ENCODE results near the gene NKD2. TPM values are rescaled to one million over a fixed set of nuclear protein-coding genes. Genes with fewer than 3 reads are reported as not detected.

The NKD2 gene
- total and polyA plus RNA-seq, 8 donors = 1.8 to 13.6 (median 7.9) TPM; not detected in 2

- 72 to 84% (median 81%) methylated on average over 4 to 19 of the region's 19 CpGs for WGBS, 5 donors
- intact Hi-C loops (cut with DNase I; ENCODE audit: low total_unique reads) = no loop called here
- no peaks in the 10 kb centered on the region for H3K36me3 ChIP-seq
- H3K4me1 ChIP-seq = peaks cover 0 to 3% (median 1%) of the 10 kb centered on the region in 4 donors
- no peaks in the 10 kb centered on the region for H3K9me3 ChIP-seq
- no peak overlapping the region for H3K27ac ChIP-seq
- H3K4me3 ChIP-seq = no peak overlapping the region
- DNase-seq = no peak
- peaks cover 0 to 22% (median 0%) of the 10 kb centered on the region in 3 donors for H3K27me3 ChIP-seq
- TF ChIP-seq EP300 (IDR thresholded peaks at IDR 0.05) = no peak
- no peak for TF ChIP-seq POLR2A (IDR thresholded peaks at IDR 0.05)
- no peak for TF ChIP-seq CTCF (IDR thresholded peaks at IDR 0.05)
- no peak for TF ChIP-seq POLR2AphosphoS5 (IDR thresholded peaks at IDR 0.05)
Observed at GRCh38 chr5:1016036-1016435, 7.4 kb downstream of the NKD2 start.

GRCh38 chr5:1016476-1016875, 7.9 kb downstream of the NKD2 start:
- 79 to 88% (median 80%) methylated on average over 16 of the region's 16 CpGs for WGBS, 5 donors
- DNase-seq = no peak
- H3K36me3 ChIP-seq = no peaks in the 10 kb centered on the region

DNA sequence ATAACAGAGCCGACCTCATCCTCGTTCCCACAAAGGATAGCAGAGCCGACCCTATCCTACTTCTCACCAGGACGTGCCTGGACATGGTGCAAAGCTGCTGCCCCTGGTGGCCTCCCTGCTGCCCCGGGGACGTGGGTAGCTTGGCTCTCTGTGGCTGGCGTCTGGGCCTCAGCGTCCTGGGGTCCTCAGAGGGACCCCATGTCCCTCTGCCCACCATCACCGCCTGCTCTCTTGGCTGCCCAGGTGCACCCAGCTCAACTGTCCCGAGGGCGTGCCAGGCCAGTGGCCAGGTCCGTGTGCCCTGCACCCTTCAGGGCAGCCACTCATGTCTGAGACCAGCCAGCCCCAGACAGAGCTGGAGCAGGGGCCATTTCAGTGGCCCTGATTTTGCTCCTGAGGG, 8.5 kb downstream of the NKD2 start:
- 77 to 84% (median 80%) methylated on average over 11 to 12 of the region's 12 CpGs for WGBS, 5 donors
- H3K4me1 ChIP-seq = no peaks in the 10 kb centered on the region
- no peak overlapping the region for H3K4me3 ChIP-seq
- intact Hi-C loops (cut with DNase I; ENCODE audit: low total_unique reads) = no loop called here
- no peak overlapping the region for H3K27ac ChIP-seq
- peaks cover 0 to 12% (median 0%) of the 10 kb centered on the region in 3 donors for H3K27me3 ChIP-seq
- no peaks in the 10 kb centered on the region for H3K36me3 ChIP-seq
- H3K9me3 ChIP-seq = no peaks in the 10 kb centered on the region
- no peak for TF ChIP-seq POLR2AphosphoS5 (IDR thresholded peaks at IDR 0.05)
- no peak for TF ChIP-seq POLR2A (IDR thresholded peaks at IDR 0.05)
- no peak for TF ChIP-seq EP300 (IDR thresholded peaks at IDR 0.05)
- no peak for TF ChIP-seq CTCF (IDR thresholded peaks at IDR 0.05)
- no peak for DNase-seq

More at GRCh38 chr5:1016476-1016875, 7.9 kb downstream of the NKD2 start:
- Histone ChIP-seq H3K4me3 (no peak overlapping the region), H3K27me3 (peaks cover 0 to 18% (median 0%) of the 10 kb centered on the region in 3 donors), H3K4me1 (no peaks in the 10 kb centered on the region), H3K27ac (no peak overlapping the region), H3K9me3 (no peaks in the 10 kb centered on the region)
- TF ChIP-seq POLR2AphosphoS5 (IDR thresholded peaks at IDR 0.05) = no peak
- TF ChIP-seq CTCF (IDR thresholded peaks at IDR 0.05) = no peak
- intact Hi-C loops (cut with DNase I; ENCODE audit: low total_unique reads) = no loop called here

- DNase-seq = no peak
- intact Hi-C loops (cut with DNase I; ENCODE audit: low total_unique reads) = no loop called here
- WGBS, 5 donors = 77 to 94% (median 90%) methylated on average over 17 to 19 of the region's 19 CpGs
- Histone ChIP-seq H3K36me3 (no peaks in the 10 kb centered on the region), H3K4me3 (no peak overlapping the region), H3K4me1 (no peaks in the 10 kb centered on the region), H3K27me3 (peaks cover 0 to 4% (median 0%) of the 10 kb centered on the region in 3 donors), H3K9me3 (no peaks in the 10 kb centered on the region), H3K27ac (no peak overlapping the region)
- TF ChIP-seq EP300 (IDR thresholded peaks at IDR 0.05) = no peak
- no peak for TF ChIP-seq CTCF (IDR thresholded peaks at IDR 0.05)
- no peak for TF ChIP-seq POLR2A (IDR thresholded peaks at IDR 0.05)
- TF ChIP-seq POLR2AphosphoS5 (IDR thresholded peaks at IDR 0.05) = no peak
Observed at GRCh38 chr5:1017691-1018455, 9.3 kb downstream of the NKD2 start.
